BLaER1 (cell line): ENCODE data around the gene GABRQ.
"Not testable (repeated sequence)": the region's sequence is repeated elsewhere in the genome, so short reads cannot be mapped to it uniquely, and the experiment has no call there.

Experiments
- H3K27ac ChIP-seq: shearing (Covaris generic); formaldehyde crosslinking; 2 replicates; pipeline ENCODE4 v1.8.1; 2022
- H3K27me3 ChIP-seq: shearing (Covaris generic); formaldehyde crosslinking; 2 replicates; pipeline ENCODE4 v1.8.1; 2022
- H3K36me3 ChIP-seq: shearing (Covaris generic); formaldehyde crosslinking; 2 replicates; pipeline ENCODE4 v1.8.1; 2022
- H3K4me1 ChIP-seq: shearing (Covaris generic); formaldehyde crosslinking; 2 replicates; pipeline ENCODE4 v1.8.1; 2022
- H3K4me2 ChIP-seq: shearing (Covaris generic); formaldehyde crosslinking; 2 replicates; pipeline ENCODE4 v1.8.1; 2022
- H3K4me3 ChIP-seq: shearing (Covaris generic); formaldehyde crosslinking; 2 replicates; pipeline ENCODE4 v1.8.1; 2022
- H3K9ac ChIP-seq: shearing (Covaris generic); formaldehyde crosslinking; 2 replicates; pipeline ENCODE4 v1.8.1; 2022
- H3K9me3 ChIP-seq: shearing (Covaris generic); formaldehyde crosslinking; 2 replicates; pipeline ENCODE4 v1.8.1; 2022
- H4K20me1 ChIP-seq: shearing (Covaris generic); formaldehyde crosslinking; 2 replicates; pipeline ENCODE4 v1.8.1; 2022
- Cebpa-rat ChIP-seq: shearing (Covaris generic); IDR thresholded peaks from 2 replicates; pipeline ENCODE4 v1.8.1; 2022

The GABRQ gene

GRCh38 chrX:152656087-152656486, 18.4 kb downstream of the GABRQ start:
- TF ChIP-seq Cebpa-rat: no peak
- no peak overlapping the region for H3K9ac ChIP-seq
- H3K9me3 ChIP-seq: no peaks in the 10 kb centered on the region; the same call in 1 of the 2 replicates
- peaks cover 6% of the 10 kb centered on the region; the same call in 1 of the 2 replicates for H4K20me1 ChIP-seq
- H3K4me2 ChIP-seq: no peak overlapping the region
- peaks cover 95% of the 10 kb centered on the region for H3K27me3 ChIP-seq
- no peaks in the 10 kb centered on the region for H3K4me1 ChIP-seq
- no peak overlapping the region for H3K27ac ChIP-seq
- no peak overlapping the region for H3K4me3 ChIP-seq
- no peaks in the 10 kb centered on the region for H3K36me3 ChIP-seq

DNA sequence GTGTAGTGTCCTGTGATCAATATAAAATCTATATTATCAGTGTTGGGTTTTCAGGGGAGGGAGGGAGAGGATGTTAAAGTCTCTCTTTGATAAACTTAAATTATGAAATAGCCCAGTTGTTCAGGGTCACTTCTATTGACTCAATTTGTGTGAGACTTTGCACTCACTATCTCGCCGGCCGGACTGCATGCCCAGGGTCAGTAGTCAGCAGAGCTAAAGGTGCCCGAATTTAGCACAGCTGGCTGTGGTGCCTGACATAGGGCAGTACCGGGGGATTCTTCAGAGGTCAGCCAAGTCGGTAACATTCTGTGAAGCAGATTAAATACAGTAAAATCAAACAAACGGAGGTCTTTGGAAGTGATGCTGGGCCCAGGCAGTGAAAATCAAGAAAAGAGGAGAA, 19.2 kb downstream of the GABRQ start:
- no peak for TF ChIP-seq Cebpa-rat
- Histone ChIP-seq H3K36me3 (no peaks in the 10 kb centered on the region), H3K4me3 (no peak overlapping the region), H3K27ac (no peak overlapping the region), H3K4me1 (no peaks in the 10 kb centered on the region), H3K4me2 (no peak overlapping the region), H3K27me3 (peaks cover 92% of the 10 kb centered on the region), H4K20me1 (peaks cover 5% of the 10 kb centered on the region; the same call in 1 of the 2 replicates), H3K9ac (no peak overlapping the region), H3K9me3 (no peaks in the 10 kb centered on the region)

DNA sequence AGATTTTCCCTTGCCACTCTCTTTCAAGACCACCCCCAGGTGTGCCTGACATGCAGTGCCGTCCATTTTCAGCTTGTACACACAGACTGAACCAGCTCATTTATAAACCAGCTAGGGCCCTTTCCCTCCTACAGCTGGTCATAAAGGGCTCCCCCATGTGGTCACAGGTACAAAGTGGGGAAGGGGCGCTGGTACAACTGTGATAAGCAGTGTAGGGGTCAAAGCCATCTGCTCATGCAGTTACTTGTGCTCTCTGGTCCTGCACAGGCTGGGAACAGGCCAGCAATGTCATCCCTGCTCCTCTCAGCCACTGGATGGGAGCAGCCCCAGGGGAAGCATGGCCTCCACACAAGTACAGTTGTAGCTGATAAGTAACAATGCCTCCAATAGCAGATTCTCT, 20.6 kb downstream of the GABRQ start:
- Histone ChIP-seq H4K20me1 (no peaks in the 10 kb centered on the region), H3K9ac (no peak overlapping the region), H3K27ac (no peak overlapping the region), H3K4me3 (no peak overlapping the region), H3K36me3 (no peaks in the 10 kb centered on the region), H3K27me3 (peaks cover 92% of the 10 kb centered on the region), H3K4me2 (no peak overlapping the region), H3K9me3 (peaks cover 13% of the 10 kb centered on the region; the same call in 1 of the 2 replicates), H3K4me1 (no peaks in the 10 kb centered on the region)
- no peak for TF ChIP-seq Cebpa-rat

- peaks cover 6% of the 10 kb centered on the region; the same call in 1 of the 2 replicates for H3K4me1 ChIP-seq
- H3K36me3 ChIP-seq: no peaks in the 10 kb centered on the region
- H3K27ac ChIP-seq: no peak overlapping the region
- H3K9ac ChIP-seq: no peak overlapping the region
- no peak overlapping the region for H3K4me3 ChIP-seq
- no peak for TF ChIP-seq Cebpa-rat
- peaks cover 56% of the 10 kb centered on the region for H3K27me3 ChIP-seq
- H3K4me2 ChIP-seq: no peak overlapping the region; the same call in 1 of the 2 replicates
- no peaks in the 10 kb centered on the region for H4K20me1 ChIP-seq
- H3K9me3 ChIP-seq: peaks cover 49% of the 10 kb centered on the region
Observed at GRCh38 chrX:152663086-152663485, 25.4 kb downstream of the GABRQ start.

GRCh38 chrX:152674135-152674534, 36.4 kb downstream of the GABRQ start:
- H3K27ac ChIP-seq: no peak overlapping the region
- TF ChIP-seq Cebpa-rat: no peak
- no peak overlapping the region for H3K9ac ChIP-seq
- H3K4me1 ChIP-seq: no peaks in the 10 kb centered on the region
- H3K4me2 ChIP-seq: no peak overlapping the region
- peaks cover 24% of the 10 kb centered on the region for H3K27me3 ChIP-seq
- H3K9me3 ChIP-seq: no peaks in the 10 kb centered on the region; the same call in 1 of the 2 replicates
- no peaks in the 10 kb centered on the region for H3K36me3 ChIP-seq
- no peak overlapping the region for H3K4me3 ChIP-seq
- H4K20me1 ChIP-seq: no peaks in the 10 kb centered on the region

DNA sequence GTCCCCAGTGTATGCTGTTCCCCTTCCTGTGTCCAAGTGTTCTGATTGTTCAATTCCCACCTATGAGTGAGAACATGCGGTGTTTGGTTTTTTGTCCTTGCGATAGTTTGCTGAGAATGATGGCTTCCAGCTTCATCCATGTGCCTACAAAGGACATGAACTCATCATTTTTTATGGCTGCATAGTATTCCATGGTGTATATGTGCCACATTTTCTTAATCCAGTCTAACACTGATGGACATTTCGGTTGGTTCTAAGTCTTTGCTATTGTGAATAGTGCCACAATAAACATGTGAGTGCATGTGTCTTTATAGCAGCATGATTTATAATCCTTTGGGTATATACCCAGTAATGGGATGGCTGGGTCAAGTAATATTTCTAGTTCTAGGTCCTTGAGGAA, 37.0 kb downstream of the GABRQ start:
- not testable (repeated sequence) for H3K36me3 ChIP-seq, H4K20me1 ChIP-seq, H3K4me2 ChIP-seq, H3K27ac ChIP-seq, H3K4me3 ChIP-seq, H3K9me3 ChIP-seq, H3K4me1 ChIP-seq, H3K9ac ChIP-seq
- peaks cover 19% of the 10 kb centered on the region for H3K27me3 ChIP-seq

DNA sequence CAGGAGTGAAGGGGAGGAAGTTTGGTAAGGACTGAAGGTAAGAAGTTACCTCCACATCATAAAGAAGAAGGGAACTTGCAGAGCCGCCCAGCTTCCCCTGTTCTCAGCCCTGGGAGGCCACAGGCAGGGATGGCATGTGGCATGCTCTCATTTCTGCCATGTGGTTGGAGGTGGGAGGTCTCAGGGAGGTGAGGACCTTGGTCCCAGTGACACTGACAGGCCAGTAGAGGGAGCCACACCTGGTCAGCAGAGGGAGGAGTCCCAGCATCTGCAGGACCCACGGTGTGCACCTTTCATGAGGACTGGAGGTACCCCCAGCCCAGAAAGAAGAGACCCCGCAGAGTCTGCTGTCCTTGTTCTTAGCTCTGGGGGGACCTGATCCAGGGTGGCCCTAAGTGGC, 43.3 kb downstream of the GABRQ start:
- not testable (repeated sequence) for H3K27ac ChIP-seq, H3K36me3 ChIP-seq, H3K4me1 ChIP-seq, H4K20me1 ChIP-seq, H3K9me3 ChIP-seq, H3K27me3 ChIP-seq, H3K4me3 ChIP-seq, H3K4me2 ChIP-seq, H3K9ac ChIP-seq

DNA sequence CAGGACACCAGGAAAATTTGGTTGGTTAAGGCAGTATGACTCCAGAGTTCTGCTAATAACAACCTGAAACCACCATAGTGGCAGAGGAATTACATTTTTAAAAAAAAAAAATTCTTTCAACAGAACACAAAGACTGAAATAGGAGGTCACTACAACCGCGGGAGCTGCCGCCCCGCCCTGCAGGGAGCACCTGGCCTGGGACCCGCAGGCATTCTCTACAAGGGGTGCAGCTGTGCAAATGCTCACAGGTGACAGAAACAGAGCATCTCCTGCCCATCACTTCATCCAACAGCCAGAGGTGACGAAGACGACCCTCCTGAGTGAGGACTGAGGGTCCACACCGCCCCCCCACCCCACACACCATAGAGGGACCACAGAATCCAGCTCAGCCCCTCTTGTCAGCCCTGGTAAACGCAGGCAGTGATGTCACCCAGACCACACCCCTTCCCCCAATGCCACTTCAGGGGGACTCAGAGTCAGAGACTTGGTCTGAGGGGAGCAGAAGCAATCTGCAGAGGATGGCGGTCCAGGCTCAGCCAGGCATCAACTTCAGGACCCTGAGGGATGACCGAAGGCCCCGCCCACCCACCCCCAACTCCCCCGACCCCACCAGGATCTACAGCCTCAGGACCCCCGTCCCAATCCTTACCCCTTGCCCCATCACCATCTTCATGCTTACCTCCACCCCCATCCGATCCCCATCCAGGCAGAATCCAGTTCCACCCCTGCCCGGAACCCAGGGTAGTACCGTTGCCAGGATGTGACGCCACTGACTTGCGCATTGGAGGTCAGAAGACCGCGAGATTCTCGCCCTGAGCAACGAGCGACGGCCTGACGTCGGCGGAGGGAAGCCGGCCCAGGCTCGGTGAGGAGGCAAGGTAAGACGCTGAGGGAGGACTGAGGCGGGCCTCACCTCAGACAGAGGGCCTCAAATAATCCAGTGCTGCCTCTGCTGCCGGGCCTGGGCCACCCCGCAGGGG, 60.5 kb downstream of the GABRQ start, which contains the start of gene MAGEA3:
Gene MAGEA3 (plus strand): TSS at position 843 of the 980 bp plus-strand sequence. CDS start 2,039 bp downstream, outside the sequence.
- H3K36me3 ChIP-seq, H4K20me1 ChIP-seq, H3K4me3 ChIP-seq, H3K4me2 ChIP-seq, H3K27me3 ChIP-seq, H3K9me3 ChIP-seq, H3K27ac ChIP-seq, H3K4me1 ChIP-seq, H3K9ac ChIP-seq: not testable (repeated sequence)

GRCh38 chrX:152700390-152700789, 62.7 kb downstream of the GABRQ start:
- not testable (repeated sequence) for H3K4me3 ChIP-seq, H3K36me3 ChIP-seq, H3K27me3 ChIP-seq, H4K20me1 ChIP-seq, H3K4me1 ChIP-seq, H3K27ac ChIP-seq, H3K9me3 ChIP-seq, H3K4me2 ChIP-seq, H3K9ac ChIP-seq

GRCh38 chrX:152706500-152706899, 68.8 kb downstream of the GABRQ start:
- H4K20me1 ChIP-seq, H3K36me3 ChIP-seq, H3K4me3 ChIP-seq, H3K4me2 ChIP-seq, H3K27me3 ChIP-seq, H3K9me3 ChIP-seq, H3K4me1 ChIP-seq, H3K27ac ChIP-seq, H3K9ac ChIP-seq: not testable (repeated sequence)
